Fibroblast of peridontal ligament (primary cell): Measurements from ENCODE around the gene MTERF4.

Source experiments
- DNase-seq: peaks from one replicate; pipeline ENCODE4 v3.0.0-alpha.2; 2010; ENCODE audit errors: extremely low read depth

MTERF4 gene

DNA sequence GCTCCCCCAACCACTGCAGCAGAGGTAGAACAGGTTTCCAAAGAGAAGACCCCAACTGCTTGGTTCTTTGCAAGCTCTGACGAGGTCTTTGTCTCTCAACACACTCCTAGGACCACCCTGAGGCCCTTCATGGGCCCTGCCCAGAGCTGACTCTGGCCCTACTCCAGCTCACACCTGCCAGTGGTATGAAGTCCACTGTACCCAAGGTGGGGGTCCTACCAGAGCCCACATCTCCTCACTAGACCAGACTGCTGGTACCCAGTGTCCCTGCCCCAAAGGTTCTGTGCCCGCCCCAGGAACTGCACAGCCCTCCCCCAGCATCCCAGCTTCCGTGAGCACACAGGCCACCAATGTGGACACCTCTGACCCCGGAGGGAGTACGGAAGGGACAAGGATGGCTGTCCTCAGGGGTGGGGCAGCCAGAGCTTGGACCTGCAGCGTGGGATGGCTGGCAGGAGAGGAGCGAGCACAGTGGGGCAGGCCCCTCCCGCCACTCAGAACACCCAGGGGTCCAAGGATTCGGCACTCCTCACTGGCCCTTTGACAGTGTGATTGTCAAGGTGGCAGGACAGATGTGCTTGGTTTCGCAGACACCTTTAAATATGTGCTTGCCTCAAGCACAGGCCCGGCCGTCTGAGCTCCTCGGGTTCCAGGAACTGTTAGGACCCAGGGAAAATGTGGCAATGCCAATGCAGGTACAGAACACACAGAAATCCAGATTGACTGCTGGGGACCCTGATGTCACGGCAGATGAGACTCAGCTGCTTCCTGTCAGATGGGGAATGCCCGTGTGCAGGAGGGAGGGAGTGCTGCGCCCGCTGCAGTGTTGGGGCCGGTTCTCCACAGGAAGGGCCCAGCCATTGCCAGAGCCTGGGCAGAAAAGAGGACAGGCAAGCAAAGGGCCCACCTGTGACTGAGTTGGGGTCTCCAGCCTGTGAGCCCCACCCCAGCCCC is 51.2 kb downstream of the MTERF4 start:
- no peak for DNase-seq

DNA sequence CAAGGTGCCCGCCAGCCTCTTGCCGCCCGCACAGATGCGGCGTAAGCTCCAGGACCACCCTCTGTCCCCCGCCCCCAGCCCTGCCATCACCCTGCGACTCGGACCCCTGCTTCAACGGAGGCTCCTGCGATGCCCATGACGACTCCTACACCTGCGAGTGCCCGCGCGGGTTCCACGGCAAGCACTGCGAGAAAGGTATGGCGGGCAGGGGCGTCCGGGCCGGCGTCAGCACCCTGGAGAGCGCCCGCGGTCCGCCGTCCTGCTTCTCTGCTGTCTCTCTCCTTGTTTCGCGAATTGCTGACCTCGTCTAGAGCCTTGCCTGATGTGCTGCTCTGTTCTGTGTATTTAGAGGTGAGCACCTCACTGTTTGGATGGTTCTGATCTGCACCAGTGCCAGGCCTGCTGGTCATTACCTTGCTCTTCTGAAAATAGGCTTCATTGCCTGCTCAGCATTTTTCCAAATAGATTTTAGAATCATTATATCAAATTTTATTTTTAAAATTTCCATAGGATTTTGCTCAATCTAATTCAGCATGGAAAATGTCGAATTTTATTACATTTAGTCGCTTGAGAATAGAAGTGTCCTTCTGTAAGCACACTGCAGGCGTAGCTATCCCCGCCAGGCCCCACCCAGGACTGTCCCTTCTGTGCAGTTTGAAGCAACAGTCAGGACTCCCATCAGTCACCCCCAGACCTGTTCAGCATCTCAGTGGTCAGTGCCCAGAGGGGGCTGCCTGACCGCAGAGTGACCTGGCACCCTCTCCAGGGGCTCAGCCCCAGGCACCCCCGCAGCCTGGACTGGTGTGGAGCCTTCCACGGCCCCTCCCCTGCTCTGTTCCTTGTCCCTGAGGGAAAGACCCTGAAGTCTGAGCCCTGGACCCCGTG is 52.1 kb downstream of the MTERF4 start:
- DNase-seq: no peak

DNA sequence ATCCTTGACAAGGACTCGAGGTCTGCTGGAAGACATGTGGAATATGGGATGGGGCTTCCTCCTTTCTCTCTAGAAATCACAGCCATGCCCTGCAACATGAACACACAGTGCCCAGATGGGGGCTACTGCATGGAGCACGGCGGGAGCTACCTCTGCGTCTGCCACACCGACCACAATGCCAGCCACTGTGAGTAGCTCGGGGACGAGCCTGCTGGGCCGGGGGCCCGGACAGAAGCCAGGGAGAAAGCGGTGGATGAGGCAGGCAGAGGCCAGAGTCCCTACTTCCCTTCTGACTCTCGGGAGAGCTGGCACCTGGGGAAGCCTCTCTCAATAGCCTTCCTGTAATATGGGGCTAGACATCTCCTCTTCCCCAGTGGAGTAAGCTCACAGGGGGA is 53.1 kb downstream of the MTERF4 start:
- DNase-seq: no peak

DNA sequence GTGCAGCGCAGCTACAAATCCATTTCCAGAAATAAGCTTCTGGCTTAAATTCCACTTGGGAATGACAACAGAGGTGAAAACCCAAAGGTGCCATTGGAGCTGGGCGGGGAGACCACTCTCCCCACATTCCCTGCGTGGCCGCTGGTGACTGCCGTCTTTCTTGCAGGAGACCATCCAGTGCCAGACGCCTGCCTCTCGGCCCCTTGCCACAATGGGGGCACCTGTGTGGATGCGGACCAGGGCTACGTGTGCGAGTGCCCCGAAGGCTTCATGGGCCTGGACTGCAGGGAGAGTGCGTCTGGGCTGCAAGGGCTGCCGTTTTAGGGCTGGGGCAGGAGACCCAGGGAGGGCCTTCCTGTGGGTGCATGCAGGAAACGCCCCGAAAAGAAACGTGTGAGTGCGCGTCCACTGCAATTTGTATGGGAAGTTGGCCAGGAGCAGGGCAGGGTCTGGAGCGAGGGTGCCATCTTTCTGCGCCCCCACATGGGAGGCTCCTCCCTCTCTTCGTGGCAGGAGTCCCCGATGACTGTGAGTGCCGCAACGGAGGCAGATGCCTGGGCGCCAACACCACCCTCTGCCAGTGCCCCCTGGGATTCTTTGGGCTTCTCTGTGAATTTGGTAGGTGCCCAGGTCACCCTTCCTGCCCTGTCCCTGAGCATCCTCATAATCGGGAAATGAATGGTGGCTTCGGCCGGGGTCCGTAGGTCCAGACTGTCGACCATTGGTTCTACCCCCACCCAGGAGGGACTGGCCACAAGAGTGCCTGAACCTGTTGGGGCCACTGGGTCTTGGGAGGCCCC is 53.7 kb downstream of the MTERF4 start:
- DNase-seq: no peak

DNA sequence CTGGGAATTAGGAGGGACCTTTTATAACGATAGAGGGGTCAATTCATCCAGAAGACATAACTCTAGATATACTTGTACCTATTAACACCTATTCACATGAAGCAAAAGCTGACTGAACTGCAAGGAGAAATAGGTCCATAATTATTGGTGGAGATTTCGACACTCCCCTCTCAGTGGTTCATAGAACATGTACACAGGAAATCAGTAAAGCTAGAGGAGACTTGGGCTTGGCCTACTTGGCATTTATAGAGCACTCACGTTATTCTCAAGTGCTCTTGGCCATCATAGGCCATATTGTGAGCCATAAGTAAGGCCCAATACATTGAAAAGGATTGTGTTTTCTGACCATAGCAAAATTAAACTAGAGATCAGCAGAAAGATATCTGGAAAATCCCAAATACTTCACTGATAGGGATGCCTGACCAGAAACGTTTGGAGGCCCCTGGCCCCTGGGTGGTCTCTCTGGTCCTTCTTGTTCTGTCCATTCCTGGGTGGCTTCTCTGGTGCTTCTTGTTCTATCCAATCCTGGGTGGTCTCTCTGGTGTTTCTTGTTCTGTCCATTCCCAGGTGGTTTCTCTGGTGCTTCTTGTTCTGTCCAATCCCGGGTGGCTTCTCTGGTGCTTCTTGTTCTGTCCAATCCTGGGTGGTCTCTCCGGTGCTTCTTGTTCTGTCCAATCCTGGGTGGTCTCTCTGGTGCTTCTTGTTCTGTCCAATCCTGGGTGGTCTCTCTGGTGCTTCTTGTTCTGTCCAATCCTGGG is 54.7 kb downstream of the MTERF4 start:
- DNase-seq: no peak
